Head of caudate nucleus (tissue), 42 donors: Measurements from ENCODE around the gene LYZ.
A peak's percentile ranks its signal among the peaks of the same experiment; 100 is the strongest.

Experiments used
- DNase-seq, 42 donors: peaks; one replicate each; pipeline versions ENCODE4 v3.0.0 to v3.0.0-alpha.2; 2020 to 2021; ENCODE audit warnings: mixed read lengths in 7 of 42
- intact Hi-C: fragments of 100-400 bp; cut with DNase I; formaldehyde crosslinking; loops from one replicate; pipeline ENCODE4 v1.15.0; 2022

LYZ gene

DNA sequence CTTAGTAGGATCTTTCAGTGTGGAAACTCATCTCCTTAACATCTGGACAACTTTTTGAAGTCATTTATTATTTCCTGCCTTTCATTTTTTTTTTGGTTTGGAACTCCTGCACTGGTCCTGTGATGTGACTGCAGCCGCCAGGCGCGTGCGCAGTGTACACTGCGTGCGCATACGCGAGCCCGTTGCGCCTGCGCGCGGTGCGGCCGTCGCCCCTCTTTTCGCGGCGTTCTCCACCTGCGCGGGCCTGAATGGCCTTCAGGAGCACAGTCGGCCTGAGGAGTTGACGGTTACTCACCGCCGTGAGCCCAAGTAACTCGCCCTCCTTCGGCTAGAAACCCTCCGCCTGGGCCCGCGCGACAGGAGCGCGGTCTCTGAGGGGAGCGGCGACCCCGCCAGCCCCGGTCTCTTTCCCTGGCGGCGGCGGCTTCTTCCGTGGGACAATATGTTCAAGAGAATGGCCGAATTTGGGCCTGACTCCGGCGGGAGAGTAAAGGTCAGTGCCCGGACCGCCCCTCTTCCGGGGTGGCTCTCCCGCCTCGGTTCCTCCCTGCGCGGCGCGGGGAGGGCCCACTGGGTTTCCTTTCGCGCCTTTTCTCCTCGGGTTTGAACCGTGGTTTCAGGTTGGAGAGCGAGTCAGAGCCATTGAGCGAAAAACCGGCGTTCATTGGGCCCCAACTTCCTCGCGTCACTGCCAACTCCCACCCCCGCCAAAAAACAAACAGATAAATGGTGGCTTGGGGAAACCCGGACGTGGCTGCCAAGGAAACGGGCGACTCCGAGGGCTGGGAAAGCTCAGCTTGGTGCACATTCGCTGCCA is 11.6 kb downstream of the LYZ start, which contains the start of gene YEATS4:
YEATS4 (plus strand) TSS at position 213 of the 817 bp plus-strand sequence; CDS start at position 443, 230 bp downstream.
- DNase-seq: peak; percentile 62 to 92 (median 85)
- intact Hi-C loops: loop anchor here (10.0 kb wide), 2 partner anchors 75 to 215 kb away; no protein-coding TSS in a partner anchor

DNA sequence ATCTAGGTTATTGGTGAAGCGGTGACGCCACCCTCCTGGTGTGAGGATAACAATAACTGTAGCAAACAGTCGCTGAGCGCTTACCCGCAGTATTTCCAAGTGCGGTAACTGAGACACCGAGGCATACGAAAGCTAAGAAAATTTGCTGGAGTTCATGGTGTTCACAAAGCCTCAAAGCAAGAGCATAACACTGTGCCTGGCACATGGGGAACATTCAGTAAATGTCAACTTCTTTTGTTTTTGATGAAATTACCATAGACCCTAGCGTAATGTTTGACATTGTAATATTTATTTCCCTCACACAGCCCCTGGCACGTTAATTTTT is 12.1 kb downstream of the LYZ start:
- intact Hi-C loops: loop anchor here (10.0 kb wide), 1 partner anchor 214 kb away; no protein-coding TSS in a partner anchor
- no peak for DNase-seq

DNA sequence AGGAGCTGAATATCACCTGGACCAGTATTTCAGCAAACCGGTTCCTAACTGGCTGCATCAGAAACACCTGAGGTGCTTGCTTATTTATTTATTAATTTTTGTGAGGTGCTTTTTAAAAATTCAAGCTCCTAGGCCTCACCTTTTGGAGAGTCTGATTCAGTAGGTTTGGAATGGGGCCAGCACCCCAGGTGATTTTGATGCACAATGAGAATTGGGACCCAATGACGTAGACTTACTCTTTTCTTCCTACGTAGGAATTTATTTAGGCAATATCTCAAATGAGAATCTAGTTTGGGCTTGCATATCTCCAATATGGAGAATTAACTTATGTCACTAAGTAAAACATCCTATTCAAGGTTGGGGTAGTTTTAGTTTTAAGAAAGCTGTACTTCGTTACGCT is 18.6 kb downstream of the LYZ start:
- DNase-seq: no peak
- intact Hi-C loops: loop anchor here (10.0 kb wide), 1 partner anchor 208 kb away; no protein-coding TSS in a partner anchor

DNA sequence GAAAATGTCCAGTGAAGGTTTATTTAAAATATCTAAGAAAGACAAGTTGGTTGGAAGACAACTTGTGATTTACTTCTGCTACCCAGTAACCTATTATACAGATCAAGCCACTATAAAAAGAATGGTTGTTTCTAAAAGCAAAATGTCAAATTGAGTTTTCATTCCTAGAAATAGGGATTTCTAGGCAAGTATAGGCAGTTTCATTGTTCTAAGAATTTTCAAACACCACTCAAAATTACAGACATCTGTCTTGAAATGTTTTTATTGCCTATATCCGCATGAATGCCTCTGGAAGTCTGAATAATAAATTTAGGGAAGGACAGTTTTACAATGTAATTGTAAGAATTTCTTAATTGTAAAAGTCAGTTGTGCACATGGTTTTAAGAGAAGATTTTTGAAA is 20.0 kb downstream of the LYZ start:
- intact Hi-C loops: loop anchor here (10.0 kb wide), 1 partner anchor 207 kb away; no protein-coding TSS in a partner anchor

DNA sequence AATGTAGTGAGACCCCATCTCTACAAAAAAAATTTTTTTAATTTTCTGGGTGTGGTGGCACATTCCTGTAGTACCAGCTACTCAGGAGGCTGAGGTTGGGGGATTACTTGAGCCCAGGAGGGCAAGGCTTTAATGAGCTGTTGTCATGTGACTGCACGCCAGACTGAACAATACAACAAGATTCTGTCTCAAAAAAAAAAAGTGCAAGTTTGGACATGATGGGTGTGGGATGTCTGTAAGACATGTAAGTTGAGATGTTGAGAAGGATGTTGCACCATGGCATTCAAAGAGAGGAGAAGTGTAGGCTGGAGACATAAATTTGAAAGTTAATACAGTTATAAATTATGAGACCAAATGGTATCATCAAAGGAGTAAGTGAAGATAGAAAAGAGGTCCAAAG is 34.9 kb downstream of the LYZ start:
- intact Hi-C loops: no loop called here
- DNase-seq: no peak

More for the DNA sequence above, 20.0 kb downstream of the LYZ start:
- no peak for DNase-seq

DNA sequence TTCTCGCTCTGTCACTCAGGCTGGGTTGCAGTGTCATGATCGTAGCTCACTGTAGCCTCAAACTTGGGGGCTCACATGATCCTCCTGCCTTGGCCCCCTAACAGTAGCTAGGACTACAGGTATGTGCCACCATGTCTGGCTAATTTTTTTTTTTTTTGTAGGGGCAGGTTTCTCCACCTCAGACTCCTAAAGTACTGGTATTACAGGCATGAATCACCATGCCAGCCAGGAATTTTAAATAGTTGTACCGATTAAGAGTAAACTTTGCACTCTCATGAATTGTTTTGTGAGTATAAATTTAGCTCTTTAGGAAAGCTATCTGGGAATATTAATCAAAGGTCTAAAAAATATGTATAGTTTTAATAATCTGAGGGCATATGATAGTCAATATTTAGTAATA is 36.9 kb downstream of the LYZ start:
- intact Hi-C loops: no loop called here
- DNase-seq: no peak

DNA sequence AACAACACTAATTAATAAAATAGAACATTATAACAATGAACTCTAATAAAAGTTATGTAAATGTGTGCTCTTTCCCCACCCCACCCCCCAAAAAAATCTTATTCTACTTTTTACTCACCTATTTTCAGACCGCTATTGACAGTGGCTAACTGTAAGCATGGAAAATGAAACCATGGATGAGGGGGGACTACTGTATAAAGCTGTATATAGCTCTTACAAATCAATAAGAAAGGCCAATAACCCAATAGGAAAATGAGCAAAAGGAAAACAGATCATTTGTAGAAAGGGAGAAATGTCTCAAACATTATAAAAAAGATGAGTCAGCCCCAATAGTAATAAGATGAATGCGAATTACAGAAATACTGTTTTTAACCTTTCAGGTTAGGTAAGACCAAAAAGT is 38.7 kb downstream of the LYZ start:
- no peak for DNase-seq
- intact Hi-C loops: no loop called here

DNA sequence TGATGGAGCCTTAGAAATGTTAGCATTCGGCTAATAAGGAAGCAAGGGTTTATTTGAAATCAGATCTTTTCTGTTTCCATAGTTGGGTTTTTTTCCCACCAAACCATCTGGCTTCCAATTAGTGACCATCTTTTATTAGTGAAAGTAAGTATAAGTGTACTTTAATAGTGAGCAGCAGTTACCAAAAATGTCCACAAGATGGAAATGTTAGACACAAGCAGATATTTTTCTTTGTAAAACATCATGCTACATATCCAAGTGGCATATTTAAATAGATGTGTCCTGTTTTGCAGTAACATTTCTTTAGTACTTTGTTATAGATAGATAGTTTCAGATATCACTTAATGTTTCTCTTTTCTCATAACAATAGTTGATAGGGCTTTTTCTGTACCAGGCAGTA is 40.2 kb downstream of the LYZ start:
- intact Hi-C loops: no loop called here
- no peak for DNase-seq

DNA sequence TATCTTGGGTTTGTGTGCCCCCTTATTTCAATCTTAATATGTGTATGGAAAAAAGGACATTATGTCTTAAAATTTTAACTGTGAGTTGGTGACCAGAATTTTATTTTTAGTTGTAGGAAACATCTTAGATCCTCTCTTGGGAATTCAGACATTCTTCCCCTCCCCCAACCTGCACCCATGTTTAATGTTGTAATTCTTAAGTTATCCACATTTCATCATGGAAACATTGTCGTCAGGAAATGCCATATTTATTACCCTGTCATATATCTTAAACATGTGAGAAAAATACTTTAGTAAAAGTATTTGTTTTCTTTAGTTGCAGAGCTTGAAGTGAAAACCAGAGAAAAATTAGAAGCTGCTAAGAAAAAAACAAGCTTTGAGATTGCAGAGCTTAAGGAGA is 41.6 kb downstream of the LYZ start:
- intact Hi-C loops: no loop called here
- no peak for DNase-seq

DNA sequence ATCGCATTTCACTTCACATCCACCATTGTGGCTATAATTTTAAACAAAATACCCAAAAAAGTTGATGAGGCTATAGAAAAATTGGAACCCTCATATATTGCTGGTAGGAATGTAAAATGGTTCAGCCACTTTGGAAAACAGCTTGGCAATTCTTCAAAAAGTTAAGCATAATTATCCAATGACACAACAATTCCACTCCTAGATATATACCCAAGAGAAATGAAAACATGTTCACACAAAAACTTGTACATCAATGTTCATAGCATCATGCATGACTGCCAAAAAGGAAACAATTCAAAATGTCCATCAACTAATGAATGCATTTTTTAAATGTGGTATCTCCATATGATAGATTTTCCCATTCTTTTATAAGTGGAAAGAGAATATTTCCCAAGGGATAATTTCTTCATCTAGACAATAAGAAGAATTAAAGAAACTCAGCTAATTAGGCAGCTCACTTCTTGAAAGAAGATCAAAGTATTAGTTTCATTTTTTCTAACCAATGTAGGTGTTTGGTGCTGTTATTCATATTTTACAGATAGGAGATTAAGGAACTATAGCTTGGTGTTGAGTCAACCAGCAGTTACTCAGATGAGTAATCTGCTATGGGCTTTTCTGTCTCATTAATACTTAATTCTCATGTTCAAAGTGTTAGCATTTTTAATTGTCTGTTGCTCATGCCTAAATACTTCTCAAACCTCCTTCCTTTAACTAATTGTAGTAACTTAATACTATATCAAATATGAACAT is 44.2 kb downstream of the LYZ start:
- intact Hi-C loops: no loop called here
- no peak for DNase-seq

DNA sequence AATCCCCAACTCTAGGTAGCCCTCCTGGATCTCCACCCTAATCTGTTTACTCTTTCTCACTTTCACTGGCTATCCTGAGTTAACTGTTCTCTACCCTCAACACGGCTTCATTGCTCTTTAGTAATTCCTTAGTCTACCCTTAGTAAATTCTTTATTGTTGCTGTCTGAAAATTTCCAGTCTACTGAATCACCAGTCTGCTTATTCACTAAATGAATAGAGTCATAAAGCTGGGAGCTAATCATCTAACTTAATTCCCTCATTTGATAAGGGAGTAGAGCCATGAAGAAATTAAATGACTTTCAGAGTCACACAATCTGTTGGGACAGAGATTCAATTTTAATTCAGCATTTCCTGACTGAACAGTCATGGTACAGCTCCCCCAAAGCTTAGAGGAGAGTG is 47.9 kb downstream of the LYZ start:
- intact Hi-C loops: no loop called here
- DNase-seq: no peak

DNA sequence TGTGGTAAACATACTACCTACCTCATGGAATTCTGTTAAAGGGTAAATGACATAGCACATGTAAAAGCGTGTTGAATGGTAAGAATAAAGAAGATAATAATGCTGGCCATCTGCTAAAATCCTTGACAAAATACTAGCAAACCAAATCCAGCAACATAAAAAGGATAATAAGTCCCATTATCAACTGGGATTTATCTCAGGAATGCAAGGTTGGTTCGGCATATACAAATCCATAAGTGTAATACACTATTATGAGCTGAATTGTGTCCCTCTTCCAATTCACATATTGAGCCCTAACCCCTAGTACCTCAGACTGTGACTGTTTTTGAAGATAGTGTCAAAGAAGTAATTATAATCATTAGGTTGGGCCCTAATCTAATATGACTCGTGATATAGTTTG is 48.8 kb downstream of the LYZ start:
- no peak for DNase-seq
- intact Hi-C loops: no loop called here

DNA sequence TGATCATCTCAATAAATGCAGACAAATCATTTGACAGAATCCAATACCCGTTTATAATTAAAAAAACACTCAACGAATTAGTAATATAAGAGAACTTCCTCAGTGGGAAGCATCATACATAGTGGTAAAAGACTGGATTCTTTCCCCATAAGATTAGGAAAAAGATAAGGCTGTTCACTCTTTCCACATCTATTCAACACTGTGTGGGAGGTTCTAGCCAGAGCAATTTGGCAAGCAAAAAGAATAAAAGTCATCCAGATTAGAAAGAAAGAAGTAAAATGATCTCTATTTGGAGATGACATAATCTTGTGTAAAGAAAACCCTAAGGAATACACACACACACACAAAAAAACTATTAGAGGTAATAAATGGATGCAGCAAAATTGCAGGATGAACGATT is 49.8 kb downstream of the LYZ start:
- DNase-seq: no peak
- intact Hi-C loops: no loop called here

DNA sequence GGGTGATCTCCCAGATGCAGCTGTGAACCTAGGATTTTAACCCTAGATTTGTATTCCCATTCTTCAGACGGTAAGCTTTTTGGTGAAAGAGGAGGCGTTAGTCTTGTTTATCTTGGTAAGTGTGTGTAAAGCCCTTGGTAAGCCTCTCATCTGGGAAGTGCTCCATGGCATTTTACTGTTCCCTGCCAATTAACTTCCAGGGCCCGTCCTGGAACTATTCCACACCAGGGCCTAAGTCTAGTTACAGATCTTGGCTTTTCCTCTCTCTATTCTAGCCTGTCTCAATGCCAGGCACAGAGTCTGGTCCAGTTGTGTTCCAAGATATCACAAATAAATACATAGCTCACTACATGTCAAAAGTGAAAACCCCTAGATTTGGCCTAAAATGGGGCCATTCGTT is 53.8 kb downstream of the LYZ start:
- intact Hi-C loops: no loop called here
- no peak for DNase-seq
